NT2/D1 (cell line): ENCODE results near the gene CXADR.
"Not testable (repeated sequence)": the region's sequence is repeated elsewhere in the genome, so short reads cannot be mapped to it uniquely, and the experiment has no call there.

Source experiments
- DNase-seq: peaks from one replicate; pipeline ENCODE4 v3.0.0-alpha.2; 2011; ENCODE audit warnings: low read depth, low spot score
- H3K27me3 ChIP-seq: 2 replicates; pipeline ENCODE4 v1.6.0; 2011; ENCODE audit warnings: mild to moderate bottlenecking; ENCODE audit not compliant: insufficient read length, insufficient read depth
- H3K36me3 ChIP-seq: 2 replicates; pipeline ENCODE4 v1.6.1; 2011; ENCODE audit warnings: mild to moderate bottlenecking, low read length, mixed read lengths; ENCODE audit not compliant: insufficient read depth, insufficient read length
- H3K4me1 ChIP-seq: 2 replicates; pipeline ENCODE4 v1.5.1; 2011; ENCODE audit not compliant: insufficient read depth, insufficient read length
- H3K4me3 ChIP-seq: 2 replicates; pipeline ENCODE4 v1.5.1; 2011; ENCODE audit warnings: low read depth; ENCODE audit not compliant: insufficient read length
- H3K9ac ChIP-seq: 2 replicates; pipeline ENCODE4 v1.6.0; 2011; ENCODE audit warnings: low read depth; ENCODE audit not compliant: insufficient read length
- H3K9me3 ChIP-seq: 2 replicates; pipeline ENCODE4 v1.5.1; 2011; ENCODE audit warnings: mild to moderate bottlenecking, low read length; ENCODE audit not compliant: insufficient read depth
- SUZ12 ChIP-seq: IDR thresholded peaks from 2 replicates; pipeline ENCODE4 v1.6.1; 2011; ENCODE audit not compliant: insufficient read length, insufficient read depth; ENCODE audit errors: extremely low read depth
- YY1 ChIP-seq: IDR thresholded peaks from 2 replicates; pipeline ENCODE4 v1.6.1; 2011; ENCODE audit not compliant: insufficient read length, insufficient read depth
- ZNF274 ChIP-seq: IDR thresholded peaks from 2 replicates; pipeline ENCODE4 v1.6.1; 2011; ENCODE audit warnings: mild to moderate bottlenecking, low read depth, low read length

The CXADR gene

GRCh38 chr21:17472592-17473271 lies 40.1 kb upstream of the CXADR start:
- Histone ChIP-seq H3K9ac (no peak overlapping the region), H3K4me1 (no peaks in the 10 kb centered on the region), H3K36me3 (no peaks in the 10 kb centered on the region), H3K4me3 (no peak overlapping the region), H3K9me3 (no peaks in the 10 kb centered on the region; the same call in 1 of the 2 replicates), H3K27me3 (no peaks in the 10 kb centered on the region)
- TF ChIP-seq SUZ12, result no peak
- no peak for DNase-seq

- TF ChIP-seq SUZ12 (no peak), ZNF274 (no peak), YY1 (no peak)
- DNase-seq, result no peak
- no peaks in the 10 kb centered on the region for H3K27me3 ChIP-seq
Measured at GRCh38 chr21:17476006-17476405, 36.8 kb upstream of the CXADR start.

DNA sequence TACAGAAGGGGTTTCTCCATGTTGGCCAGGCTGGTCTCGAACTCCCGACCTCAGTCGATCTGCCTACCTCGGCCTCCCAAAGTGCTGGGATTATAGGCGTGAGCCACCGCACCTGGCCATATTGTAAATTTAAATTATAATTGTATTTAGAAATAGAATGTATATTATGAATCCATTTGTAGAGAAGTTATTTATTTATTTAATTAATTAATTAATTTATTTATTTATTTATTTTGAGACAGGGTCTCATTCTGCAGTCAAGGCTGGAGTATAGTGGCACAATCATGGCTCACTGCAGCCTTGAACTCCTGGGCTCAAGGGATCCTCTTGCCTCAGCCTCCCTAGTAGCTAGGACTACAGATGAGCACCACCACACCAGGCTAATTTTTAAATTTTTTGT lies 34.7 kb upstream of the CXADR start:
- H3K27me3 ChIP-seq, H3K4me1 ChIP-seq, H3K36me3 ChIP-seq, H3K4me3 ChIP-seq, H3K9me3 ChIP-seq, DNase-seq, H3K9ac ChIP-seq: not testable (repeated sequence)

More at GRCh38 chr21:17476006-17476405, 36.8 kb upstream of the CXADR start:
- no peaks in the 10 kb centered on the region for H3K4me1 ChIP-seq
- H3K36me3 ChIP-seq, result no peaks in the 10 kb centered on the region
- H3K4me3 ChIP-seq, result no peak overlapping the region
- H3K9ac ChIP-seq, result no peak overlapping the region
- H3K9me3 ChIP-seq, result no peaks in the 10 kb centered on the region; the same call in 1 of the 2 replicates

GRCh38 chr21:17479606-17480005 lies 33.2 kb upstream of the CXADR start:
- no peak overlapping the region for H3K4me3 ChIP-seq

DNA sequence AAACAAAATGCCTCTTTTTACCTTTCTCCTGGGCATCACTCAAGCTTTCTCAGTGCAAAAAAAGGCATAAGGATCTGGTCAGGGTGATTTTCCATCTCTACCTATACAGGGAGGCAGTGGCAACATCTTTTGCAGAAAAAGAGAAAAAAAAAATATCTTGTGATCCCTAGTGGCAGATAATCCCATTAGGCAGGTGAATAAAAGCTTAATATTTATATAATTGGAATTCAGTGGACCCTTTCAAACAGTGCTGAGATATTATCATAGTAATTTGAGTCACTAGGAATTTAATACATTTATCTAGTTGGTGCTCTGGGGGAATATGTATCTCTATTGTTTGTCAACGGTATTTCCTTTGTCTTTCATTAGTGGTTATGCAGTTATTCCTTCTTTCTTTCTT lies 29.9 kb upstream of the CXADR start:
- no peak overlapping the region for H3K9ac ChIP-seq
- no peak for TF ChIP-seq YY1
- no peak for TF ChIP-seq ZNF274
- no peaks in the 10 kb centered on the region for H3K4me1 ChIP-seq
- no peak for DNase-seq
- H3K4me3 ChIP-seq, result no peak overlapping the region
- no peaks in the 10 kb centered on the region for H3K36me3 ChIP-seq
- no peaks in the 10 kb centered on the region for H3K9me3 ChIP-seq
- H3K27me3 ChIP-seq, result no peaks in the 10 kb centered on the region

More at GRCh38 chr21:17479606-17480005, 33.2 kb upstream of the CXADR start:
- TF ChIP-seq ZNF274, result no peak
- no peak for TF ChIP-seq SUZ12
- no peak for TF ChIP-seq YY1
- Histone ChIP-seq H3K27me3 (no peaks in the 10 kb centered on the region), H3K9ac (no peak overlapping the region), H3K4me1 (no peaks in the 10 kb centered on the region), H3K9me3 (no peaks in the 10 kb centered on the region), H3K36me3 (no peaks in the 10 kb centered on the region)
- no peak for DNase-seq

- no peak overlapping the region for H3K4me3 ChIP-seq
- H3K9me3 ChIP-seq, result no peaks in the 10 kb centered on the region
- DNase-seq, result no peak
- no peak overlapping the region for H3K9ac ChIP-seq
- no peaks in the 10 kb centered on the region for H3K36me3 ChIP-seq
- TF ChIP-seq ZNF274 (no peak), YY1 (no peak), SUZ12 (no peak)
- H3K4me1 ChIP-seq, result no peaks in the 10 kb centered on the region
- H3K27me3 ChIP-seq, result no peaks in the 10 kb centered on the region
Measured at GRCh38 chr21:17488620-17489019, 24.2 kb upstream of the CXADR start.

DNA sequence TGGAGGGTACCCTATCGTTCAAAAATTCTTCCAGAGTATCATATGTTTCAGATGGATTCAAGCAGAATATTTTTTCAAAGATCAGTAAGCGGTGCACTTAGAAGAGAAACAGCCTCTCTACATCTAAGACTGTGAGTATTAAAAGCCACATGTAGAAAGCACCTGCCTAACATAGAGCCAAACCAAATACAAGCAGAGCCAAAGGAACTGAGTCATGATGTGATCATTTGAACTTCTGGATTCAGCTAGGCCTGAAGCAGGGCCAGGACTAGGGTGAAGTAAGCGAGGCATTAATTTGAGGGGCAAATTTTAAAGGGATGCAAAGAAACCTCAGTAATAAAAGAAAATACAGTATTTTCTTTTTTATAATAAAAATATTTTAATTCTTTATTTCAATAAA lies 23.3 kb upstream of the CXADR start:
- not testable (repeated sequence) for H3K36me3 ChIP-seq, H3K4me1 ChIP-seq, H3K4me3 ChIP-seq, DNase-seq, H3K9ac ChIP-seq, H3K27me3 ChIP-seq, H3K9me3 ChIP-seq
